K562 (cell line): Measurements from ENCODE around the gene PAK1IP1. TPM values are rescaled to one million over a fixed set of nuclear protein-coding genes. Genes with fewer than 3 reads are reported as not detected.

Experiments
- ARID3B ChIP-seq: fragments of 250-450 bp; sonication (Bioruptor Pico); IDR thresholded peaks from 2 replicates; pipeline ENCODE4 v1.4.0; 2020; ENCODE audit warnings: borderline replicate concordance
- CAMTA2 ChIP-seq: fragments of 250-450 bp; sonication (Bioruptor Pico); conservative IDR thresholded peaks from 2 replicates; pipeline ENCODE4 v1.5.1; 2022
- CBX3 ChIP-seq, 2 experiments: IDR thresholded peaks; 1 replicate in 1 of 2; 2 replicates in 1 of 2; pipeline ENCODE4 v1.6.1; 2012; ENCODE audit warnings: inconsistent platforms in 2 of 2, low read length in 2 of 2, borderline replicate concordance in 1 of 2, control low read depth in 1 of 2
- EP300 ChIP-seq: IDR thresholded peaks from 2 replicates; pipeline ENCODE4 v1.6.1; 2012; ENCODE audit warnings: low read length, improper control_type of control experiment
- FOXO4 ChIP-seq: fragments of 450-650 bp; formaldehyde crosslinking; IDR thresholded peaks from 2 replicates; pipeline ENCODE4 v1.4.0; 2020; ENCODE audit warnings: mild to moderate bottlenecking, moderate library complexity
- KLF10 ChIP-seq: fragments of 250-450 bp; sonication (Bioruptor Pico); IDR thresholded peaks from 2 replicates; pipeline ENCODE4 v1.6.1; 2021; ENCODE audit warnings: matching md5 sums
- KLF6 ChIP-seq: fragments of 250-450 bp; sonication (Bioruptor Pico); IDR thresholded peaks from 2 replicates; pipeline ENCODE4 v1.4.0; 2020; ENCODE audit warnings: mild to moderate bottlenecking, moderate library complexity, borderline replicate concordance
- MAFF ChIP-seq: IDR thresholded peaks from 2 replicates; pipeline ENCODE4 v1.6.1; 2012; ENCODE audit warnings: low read length, improper control_type of control experiment
- MAFK ChIP-seq: IDR thresholded peaks from 2 replicates; pipeline ENCODE4 v1.6.1; 2011; ENCODE audit warnings: low read length, improper control_type of control experiment
- NR2C1 ChIP-seq, 2 experiments: fragments of 450-650 bp; IDR thresholded peaks; 2 replicates each; pipeline ENCODE4 v1.6.1; 2017; ENCODE audit warnings: mild to moderate bottlenecking in 2 of 2, antibody characterized with exemption in 1 of 2, inconsistent platforms in 1 of 2, missing compliant biosample characterization in 1 of 2, missing genetic modification characterization in 1 of 2
- NR3C1 ChIP-seq: sonication (generic); formaldehyde crosslinking; IDR thresholded peaks from 2 replicates; pipeline ENCODE4 v1.8.1; 2022; ENCODE audit warnings: missing genetic modification reagents
- PHF21A ChIP-seq: fragments of 450-650 bp; IDR thresholded peaks from 2 replicates; pipeline ENCODE4 v1.6.1; 2017; ENCODE audit warnings: low read depth, borderline replicate concordance
- POLR2AphosphoS2 ChIP-seq: IDR thresholded peaks from 2 replicates; pipeline ENCODE4 v1.6.1; 2012; ENCODE audit warnings: low read length, improper control_type of control experiment
- PREB ChIP-seq: sonication (generic); formaldehyde crosslinking; IDR thresholded peaks from 2 replicates; pipeline ENCODE4 v1.8.1; 2023; ENCODE audit warnings: mild to moderate bottlenecking, missing genetic modification reagents
- SNAPC5 ChIP-seq: fragments of 250-450 bp; sonication (Bioruptor Pico); IDR thresholded peaks from 2 replicates; pipeline ENCODE4 v1.8.0; 2021; ENCODE audit warnings: moderate library complexity, mild to moderate bottlenecking, inconsistent platforms
- TSHZ1 ChIP-seq: fragments of 250-450 bp; sonication (Bioruptor Pico); IDR thresholded peaks from 2 replicates; pipeline ENCODE4 v1.4.0; 2020; ENCODE audit warnings: mild to moderate bottlenecking, moderate library complexity
- ZHX1 ChIP-seq: fragments of 150-350 bp; conservative IDR thresholded peaks from 2 replicates; pipeline ENCODE4 v1.6.1; 2014; ENCODE audit warnings: low read length
- ZNF354B ChIP-seq: fragments of 250-450 bp; sonication (Bioruptor Pico); IDR thresholded peaks from 2 replicates; pipeline ENCODE4 v1.4.0; 2020
- ZSCAN29 ChIP-seq: fragments of 450-650 bp; IDR thresholded peaks from 2 replicates; pipeline ENCODE4 v1.6.1; 2017
- ZSCAN32 ChIP-seq: fragments of 450-650 bp; formaldehyde crosslinking; IDR thresholded peaks from 2 replicates; pipeline ENCODE4 v1.4.0; 2020; ENCODE audit warnings: mild to moderate bottlenecking, moderate library complexity
- polyA plus RNA-seq, 8 experiments: library from polyadenylated mRNA; depleted of rRNA in 4 of 8; stranded (reverse) in 5 of 8; unstranded in 3 of 8; fragments of >200 nt; fragmentation: Nextera tagmentation in 2 of 8; fragmentation: Illumina TruSeq in 1 of 8; extraction: Ambion mirVana in 2 of 8; extraction: Trizol in 1 of 8; gene quantifications; 2 replicates each; pipeline versions ENCODE4 v1.2.1 to v1.2.3, GENCODE V29; 2011 to 2014; ENCODE audit warnings: inconsistent platforms in 1 of 8, missing spikeins in 1 of 8
- total RNA-seq, 7 experiments: library from RNA; depleted of rRNA in 6 of 7; stranded (reverse); fragments of >200 nt in 6 of 7; fragmentation: Illumina TruSeq in 2 of 7; extraction: Trizol in 2 of 7; gene quantifications; 2 replicates each; pipeline versions ENCODE4 v1.2.1 to v1.2.3, GENCODE V29; 2011 to 2021; ENCODE audit warnings: low replicate concordance in 1 of 7

Gene PAK1IP1
- total and polyA plus RNA-seq, 9 of the 15 experiments (the other 6 are each of a cell fraction or from before 2014, with no cell fraction given): 50.0 to 200 (median 87.0) TPM

- TF ChIP-seq TSHZ1 (CRISPR knock-in tag) (no peak), EP300 (peak; percentile 84; the same call in 1 of the 2 replicates), ZSCAN32 (CRISPR knock-in tag) (no peak), SNAPC5 (CRISPR knock-in tag) (no peak), MAFF (no peak), FOXO4 (no peak), CAMTA2 (no peak), KLF6 (CRISPR knock-in tag) (no peak), PREB (CRISPR knock-in tag) (no peak), ZNF354B (CRISPR knock-in tag) (no peak), KLF10 (CRISPR knock-in tag) (no peak), MAFK (no peak), ARID3B (CRISPR knock-in tag) (no peak), ZHX1 (no peak), NR2C1 (IDR thresholded peaks at IDR 0.05) (no peak), NR2C1 (tag; IDR thresholded peaks at IDR 0.05) (no peak), ZSCAN29 (no peak), CBX3 (IDR thresholded peaks at IDR 0.05; ENCODE audit: borderline replicate concordance in 1 of 2, low read length in 2 of 2) (no peak), NR3C1 (CRISPR knock-in tag) (no peak), PHF21A (no peak), POLR2AphosphoS2 (no peak)
Measured at GRCh38 chr6:10725044-10725443, 30.3 kb downstream of the PAK1IP1 start (continued).
